DND-41 (cell line): ENCODE data around the gene TBC1D32.

Experiments
- ATAC-seq: fragments of 200-7000 bp; cut with Tn5 transposase; 3 replicates; pipeline ENCODE4 v1.9.1; 2021; ENCODE audit warnings: low read depth; ENCODE audit not compliant: insufficient read depth
- DNase-seq: peaks from one replicate; pipeline ENCODE4 v3.0.0-alpha.2; 2020
- H2AFZ ChIP-seq: 2 replicates; pipeline ENCODE4 v1.6.0; 2012; ENCODE audit warnings: low read depth, low read length
- H3K27ac ChIP-seq: 2 replicates; pipeline ENCODE4 v1.5.1; 2012; ENCODE audit warnings: low read length, inconsistent platforms
- H3K27me3 ChIP-seq: fragments of 200-600 bp; sonication (generic); 2 replicates; pipeline ENCODE4 v1.6.0; 2012; ENCODE audit warnings: low read length, mild to moderate bottlenecking, inconsistent platforms; ENCODE audit not compliant: insufficient read depth, poor library complexity
- H3K36me3 ChIP-seq: 2 replicates; pipeline ENCODE4 v1.5.1; 2012; ENCODE audit warnings: low read length, inconsistent platforms; ENCODE audit not compliant: insufficient read depth
- H3K4me1 ChIP-seq: 2 replicates; pipeline ENCODE4 v1.5.1; 2012; ENCODE audit warnings: mild to moderate bottlenecking, low read length; ENCODE audit not compliant: insufficient read depth
- H3K4me2 ChIP-seq: 2 replicates; pipeline ENCODE4 v1.6.0; 2012; ENCODE audit warnings: mild to moderate bottlenecking, moderate library complexity, low read length, inconsistent platforms; ENCODE audit not compliant: insufficient read depth
- H3K4me3 ChIP-seq, 2 experiments: fragments of 200-600 bp in 1 of 2; shearing (Covaris generic) in 1 of 2; 2 replicates each; pipeline ENCODE4 v1.5.1; 2012 to 2016; ENCODE audit warnings: inconsistent platforms in 2 of 2, low read length in 2 of 2, mild to moderate bottlenecking in 2 of 2, low read depth in 1 of 2, moderate library complexity in 1 of 2
- H3K79me2 ChIP-seq: 2 replicates; pipeline ENCODE4 v1.6.0; 2012; ENCODE audit warnings: low read length, inconsistent platforms; ENCODE audit not compliant: insufficient read depth
- H3K9ac ChIP-seq: 2 replicates; pipeline ENCODE4 v1.6.0; 2012; ENCODE audit warnings: low read depth, mild to moderate bottlenecking, inconsistent platforms, low read length, moderate library complexity
- H3K9me3 ChIP-seq: 2 replicates; pipeline ENCODE4 v1.5.1; 2012; ENCODE audit warnings: low read length, moderate library complexity, mild to moderate bottlenecking, inconsistent platforms; ENCODE audit not compliant: insufficient read depth, severe bottlenecking
- H4K20me1 ChIP-seq: 2 replicates; pipeline ENCODE4 v1.6.0; 2012; ENCODE audit warnings: low read length; ENCODE audit not compliant: insufficient read depth
- CTCF ChIP-seq: IDR thresholded peaks from 2 replicates; pipeline ENCODE4 v1.5.1; 2012; ENCODE audit warnings: borderline replicate concordance, low read length, moderate library complexity, mild to moderate bottlenecking; ENCODE audit not compliant: poor library complexity, severe bottlenecking; ENCODE audit errors: extremely low read depth
- EZH2 ChIP-seq: IDR thresholded peaks from 3 replicates; pipeline ENCODE4 v1.6.1; 2012; ENCODE audit warnings: borderline replicate concordance, low read depth, mild to moderate bottlenecking, moderate library complexity, low read length, inconsistent platforms; ENCODE audit not compliant: severe bottlenecking

TBC1D32 gene

DNA sequence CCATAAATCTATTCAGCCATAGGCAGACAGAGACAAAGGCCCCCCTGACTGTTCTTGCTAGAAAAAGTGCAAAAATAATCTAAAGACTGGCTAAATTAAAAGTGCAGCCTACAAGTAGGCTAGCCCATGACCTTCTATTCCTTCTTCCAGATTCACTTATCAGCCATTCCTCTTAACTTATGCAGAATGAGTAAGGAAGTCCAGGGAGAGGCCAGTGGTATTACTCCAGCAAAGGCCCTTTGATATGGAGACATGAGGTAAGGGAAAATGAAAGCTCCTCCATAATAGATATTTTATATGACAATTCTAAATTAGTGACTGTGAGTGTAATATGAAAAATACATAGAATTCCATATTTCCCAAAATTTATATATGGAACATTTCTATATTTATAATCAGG, 199.4 kb downstream of the TBC1D32 start:
- Histone ChIP-seq H3K36me3 (no peaks in the 10 kb centered on the region; the same call in 1 of the 2 replicates), H3K27ac (no peak overlapping the region), H3K79me2 (no peaks in the 10 kb centered on the region), H3K4me3 (no peak overlapping the region), H4K20me1 (no peaks in the 10 kb centered on the region), H3K4me1 (no peaks in the 10 kb centered on the region), H3K4me2 (no peak overlapping the region), H3K9ac (no peak overlapping the region), H3K9me3 (no peaks in the 10 kb centered on the region), H3K27me3 (no peaks in the 10 kb centered on the region), H2AFZ (no peak overlapping the region)
- no peak for ATAC-seq
- TF ChIP-seq CTCF (no peak), EZH2 (no peak)
- no peak for DNase-seq

- Histone ChIP-seq H3K9ac (no peak overlapping the region), H4K20me1 (no peaks in the 10 kb centered on the region), H3K4me2 (no peak overlapping the region), H3K79me2 (no peaks in the 10 kb centered on the region), H3K27me3 (no peaks in the 10 kb centered on the region), H3K9me3 (peaks cover 23% of the 10 kb centered on the region), H3K36me3 (peaks cover 28% of the 10 kb centered on the region), H3K27ac (no peak overlapping the region), H3K4me3 (no peak overlapping the region), H2AFZ (no peak overlapping the region), H3K4me1 (no peaks in the 10 kb centered on the region)
- ATAC-seq (no peak), DNase-seq (no peak)
- no peak for TF ChIP-seq EZH2
- no peak for TF ChIP-seq CTCF
Observed at GRCh38 chr6:121124600-121124999, 209.7 kb downstream of the TBC1D32 start.

GRCh38 chr6:121112356-121112755, 221.9 kb downstream of the TBC1D32 start:
- ATAC-seq (no peak), DNase-seq (no peak)
- no peak overlapping the region for H3K27ac ChIP-seq

More at GRCh38 chr6:121112356-121112755, 221.9 kb downstream of the TBC1D32 start:
- Histone ChIP-seq H3K9me3 (no peaks in the 10 kb centered on the region), H3K9ac (no peak overlapping the region), H3K27me3 (no peaks in the 10 kb centered on the region), H2AFZ (no peak overlapping the region), H3K4me3 (no peak overlapping the region), H3K4me2 (no peak overlapping the region), H3K4me1 (no peaks in the 10 kb centered on the region), H3K79me2 (no peaks in the 10 kb centered on the region), H4K20me1 (no peaks in the 10 kb centered on the region), H3K36me3 (no peaks in the 10 kb centered on the region; the same call in 1 of the 2 replicates)
- no peak for TF ChIP-seq CTCF
- TF ChIP-seq EZH2, result no peak
